ENCODE data around the gene KAZN.
"Not testable (repeated sequence)": the region's sequence is repeated elsewhere in the genome, so short reads cannot be mapped to it uniquely, and the experiment has no call there.

The KAZN gene

GRCh38 chr1:15128520-15129313 lies 530.2 kb downstream of the KAZN start:
- DNase-seq = peak; percentile 67

DNA sequence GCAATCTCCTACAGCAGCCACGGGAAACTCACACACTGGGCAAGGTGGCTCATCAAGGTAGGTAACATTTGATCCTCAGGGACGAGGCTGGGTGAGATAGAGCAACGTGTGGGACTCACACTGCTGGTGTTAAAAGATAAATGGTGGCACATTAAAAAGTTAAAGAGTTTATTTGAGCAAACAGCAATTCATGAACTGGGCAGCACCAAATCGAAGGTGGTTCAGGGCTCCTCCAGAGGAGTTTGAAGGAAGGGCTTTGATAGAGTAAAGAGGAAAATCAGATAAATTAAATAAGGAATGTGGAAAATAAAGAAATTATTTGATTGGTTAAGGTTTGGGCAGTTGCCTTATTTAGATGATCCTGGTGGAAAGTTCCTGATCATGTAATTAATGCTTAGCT lies 531.5 kb downstream of the KAZN start:
- no peak for DNase-seq

DNA sequence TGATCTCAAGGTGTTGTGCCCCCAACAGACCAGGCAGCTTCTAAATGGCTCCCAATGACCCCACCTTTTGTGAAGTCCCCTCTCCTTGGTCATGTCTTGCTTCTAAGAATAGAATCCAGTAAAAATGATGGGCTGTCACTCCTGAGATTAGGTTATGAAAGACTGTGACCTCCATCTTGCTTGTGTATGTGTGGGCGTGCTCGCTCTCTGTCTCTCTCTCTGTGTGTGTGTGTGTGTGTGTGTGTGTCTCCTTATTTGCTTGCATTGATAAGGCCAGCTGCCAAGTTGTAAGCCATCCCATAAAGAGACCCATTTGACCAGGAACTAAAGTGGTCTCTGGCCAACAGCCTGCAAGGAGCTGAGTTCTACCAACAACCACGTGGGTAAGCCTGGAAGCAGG lies 532.1 kb downstream of the KAZN start:
- no peak for DNase-seq

- no peak for DNase-seq
Measured at GRCh38 chr1:15132965-15133364, 534.5 kb downstream of the KAZN start.

- DNase-seq = no peak
Measured at GRCh38 chr1:15134285-15134684, 535.8 kb downstream of the KAZN start.

DNA sequence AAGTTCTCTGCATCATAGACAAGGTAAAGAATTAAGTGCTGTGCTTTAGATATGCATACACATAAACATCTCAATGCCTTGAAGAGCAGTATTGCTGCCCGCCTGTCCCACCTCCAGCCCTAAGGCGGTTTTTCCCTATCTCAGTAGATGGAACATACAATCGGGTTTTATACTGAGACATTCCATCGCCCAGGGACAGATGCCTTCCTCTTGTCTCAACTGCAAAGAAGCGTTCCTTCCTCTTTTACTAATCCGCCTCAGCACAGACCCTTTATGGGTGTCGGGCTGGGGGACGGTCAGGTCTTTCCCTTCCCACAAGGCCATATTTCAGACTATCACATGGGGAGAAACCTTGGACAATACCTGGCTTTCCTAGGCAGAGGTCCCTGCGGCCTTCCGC lies 537.1 kb downstream of the KAZN start:
- not testable (repeated sequence) for DNase-seq

GRCh38 chr1:15137809-15138208 lies 539.3 kb downstream of the KAZN start:
- DNase-seq = peak; percentile 14

DNA sequence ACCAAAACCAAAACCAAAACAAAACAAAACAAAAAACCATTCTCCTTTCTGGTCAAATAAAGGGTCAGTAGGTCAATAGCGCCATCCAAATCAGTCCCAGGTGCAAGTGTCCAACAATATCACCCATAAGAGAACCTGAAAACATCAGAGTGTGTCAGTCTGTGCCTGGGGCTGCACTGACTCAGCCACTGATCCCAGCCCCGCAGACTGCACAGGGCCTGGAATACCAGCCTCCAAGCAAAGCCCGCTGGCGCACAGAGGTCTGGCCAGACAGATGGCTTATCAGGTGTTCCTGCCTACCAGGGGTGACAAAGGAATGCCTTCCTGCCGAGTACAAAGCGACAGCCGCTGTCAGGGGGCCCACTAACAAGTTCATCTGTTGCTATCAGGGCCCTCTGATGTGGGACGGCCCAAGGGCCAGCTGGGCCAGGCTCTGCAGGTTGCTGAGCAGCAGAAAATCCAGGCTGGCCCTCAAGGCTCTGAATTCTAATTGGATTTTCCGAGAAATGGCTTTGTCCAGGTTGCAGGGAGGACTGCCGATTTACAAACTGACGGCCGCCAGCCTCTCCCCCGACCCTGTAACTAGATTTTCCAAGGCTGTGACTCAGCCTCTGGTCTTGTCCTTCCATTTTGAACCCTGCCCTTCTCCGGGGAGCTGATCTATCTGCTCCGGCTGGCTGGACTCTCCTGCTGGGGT lies 541.3 kb downstream of the KAZN start:
- no peak for DNase-seq

GRCh38 chr1:15141935-15142539 lies 543.6 kb downstream of the KAZN start:
- DNase-seq = no peak

- DNase-seq = no peak
Measured at GRCh38 chr1:15145327-15145726, 546.8 kb downstream of the KAZN start.

- no peak for DNase-seq
Measured at GRCh38 chr1:15146142-15146680, 547.7 kb downstream of the KAZN start.

- no peak for DNase-seq
Measured at GRCh38 chr1:15146971-15147376, 548.5 kb downstream of the KAZN start.

GRCh38 chr1:15148004-15148403 lies 549.5 kb downstream of the KAZN start:
- no peak for DNase-seq

GRCh38 chr1:15148475-15148874 lies 550.0 kb downstream of the KAZN start:
- no peak for DNase-seq

- DNase-seq = no peak
Measured at GRCh38 chr1:15148941-15149340, 550.5 kb downstream of the KAZN start.

DNA sequence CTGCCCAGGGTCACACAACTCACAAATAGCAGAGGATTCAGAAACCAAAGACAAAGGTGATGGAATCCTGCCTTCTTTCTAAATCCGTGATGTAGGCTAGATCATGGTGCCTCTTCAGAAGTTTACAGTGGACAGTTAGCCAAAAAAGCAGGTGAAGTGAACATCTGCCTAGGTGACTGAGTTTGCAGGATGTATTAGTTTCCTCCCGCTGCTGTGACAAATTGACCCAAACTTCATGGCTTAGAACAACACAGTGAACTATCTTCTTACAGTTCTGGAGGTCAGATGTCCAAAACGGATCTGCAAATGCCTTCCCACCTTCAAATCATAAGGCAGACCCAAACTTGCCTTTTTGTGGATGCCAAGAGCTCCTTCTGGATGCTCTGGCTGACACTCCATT lies 551.9 kb downstream of the KAZN start:
- DNase-seq = no peak

GRCh38 chr1:15151377-15151806 lies 552.9 kb downstream of the KAZN start:
- no peak for DNase-seq

DNA sequence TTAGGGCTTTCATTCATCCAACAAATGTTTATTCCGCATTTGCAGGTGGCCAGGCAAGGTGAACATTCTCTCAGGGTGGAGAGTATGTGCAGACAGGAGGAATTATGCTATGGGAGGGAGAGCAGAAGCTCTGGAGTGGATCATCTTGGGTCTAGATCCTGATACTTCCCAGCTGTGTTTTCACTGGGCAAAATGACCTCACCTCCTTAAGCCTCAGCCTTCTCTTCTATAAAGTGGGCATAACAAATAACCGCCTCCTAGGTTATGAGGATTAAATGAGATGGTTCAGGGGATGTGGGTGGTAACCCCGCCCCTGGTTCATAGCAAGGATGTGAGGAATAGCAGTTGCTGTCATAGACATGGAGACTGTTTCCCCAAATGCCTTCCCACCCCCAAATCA lies 553.4 kb downstream of the KAZN start:
- DNase-seq = no peak

DNA sequence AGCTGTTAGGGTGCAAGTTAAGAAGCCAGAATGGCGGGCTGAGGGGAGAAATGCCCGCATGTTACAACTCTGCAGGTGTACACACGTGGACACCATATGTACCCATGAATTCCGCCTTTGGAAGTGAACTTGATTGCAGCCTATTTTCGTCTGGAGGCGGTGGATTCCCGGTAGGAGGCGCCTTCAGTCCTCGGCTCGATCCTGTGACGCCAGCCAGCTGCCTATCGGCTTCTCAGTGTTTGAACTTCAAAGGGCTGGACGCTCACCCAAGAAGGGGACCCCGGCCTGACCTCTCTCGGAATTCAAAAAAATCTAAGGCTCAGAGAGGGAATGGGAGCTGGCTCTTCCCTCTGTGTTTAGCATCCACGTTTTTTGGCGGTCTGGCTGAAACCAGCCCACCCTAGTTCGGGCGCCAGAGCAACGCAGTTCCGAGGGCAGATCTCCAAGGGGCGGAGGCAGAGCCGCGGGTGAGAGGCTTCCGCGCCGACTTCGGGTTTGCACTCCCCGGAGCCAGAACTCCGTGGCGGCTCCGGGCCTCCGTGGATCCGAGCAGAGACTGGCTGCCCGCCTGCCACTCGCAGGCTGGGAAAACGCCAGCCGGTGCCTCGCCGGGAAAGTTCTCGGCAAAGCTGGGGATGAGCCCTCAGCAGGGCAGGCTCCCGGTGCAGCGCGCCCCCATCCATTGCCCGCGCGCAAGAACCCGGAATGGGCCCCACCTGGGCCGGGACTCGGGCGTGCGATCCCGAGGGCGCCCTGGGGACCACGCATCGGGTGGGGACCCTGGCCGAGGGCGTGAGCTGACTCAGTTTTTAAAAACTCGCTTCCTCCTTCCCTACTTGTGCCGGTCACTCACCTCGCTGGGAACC lies 554.1 kb downstream of the KAZN start:
- no peak for DNase-seq

- DNase-seq = no peak
Measured at GRCh38 chr1:15153184-15153841, 554.8 kb downstream of the KAZN start, which contains the start of gene TMEM51. TMEM51 (plus strand) TSS chr1:15153747; CDS start chr1:15215088, 61,341 bp downstream.

DNA sequence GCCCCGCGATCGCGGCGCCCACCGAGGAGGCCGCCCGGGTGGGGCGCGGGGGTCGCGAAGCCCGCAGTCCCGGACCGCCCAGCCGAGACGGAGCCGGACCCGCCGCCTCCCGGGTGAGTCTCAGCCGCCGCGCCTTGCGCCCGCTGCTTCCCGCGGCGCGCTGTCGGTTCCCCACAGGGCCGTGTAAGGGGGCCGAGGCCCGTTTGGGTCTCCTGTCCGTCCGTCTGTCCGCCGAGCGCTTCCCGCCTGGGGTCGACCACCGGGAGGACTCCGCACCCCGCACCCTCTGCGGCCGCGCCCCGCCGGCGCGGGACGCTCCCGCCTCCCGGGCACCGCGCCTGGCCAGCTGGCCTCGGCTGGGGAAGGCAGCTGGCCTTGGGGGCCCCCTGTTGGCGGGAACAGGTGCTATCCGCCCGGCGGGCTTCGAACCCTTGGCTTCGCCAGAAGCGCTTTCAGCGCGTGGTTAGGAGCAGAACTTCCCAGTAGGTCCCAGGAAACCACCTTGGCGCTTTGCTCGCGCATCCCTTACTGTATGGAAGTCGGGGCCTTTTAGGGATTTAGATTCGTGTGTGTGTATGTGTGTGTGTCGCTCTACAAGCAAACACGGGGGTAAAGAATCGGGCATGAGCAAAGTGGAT lies 555.5 kb downstream of the KAZN start:
- DNase-seq = no peak

All from CD4-positive, alpha-beta T cell treated with Interleukin-10 for 1 hour (primary cell).